ENCODE results near the gene DAAM1.

DAAM1 gene

DNA sequence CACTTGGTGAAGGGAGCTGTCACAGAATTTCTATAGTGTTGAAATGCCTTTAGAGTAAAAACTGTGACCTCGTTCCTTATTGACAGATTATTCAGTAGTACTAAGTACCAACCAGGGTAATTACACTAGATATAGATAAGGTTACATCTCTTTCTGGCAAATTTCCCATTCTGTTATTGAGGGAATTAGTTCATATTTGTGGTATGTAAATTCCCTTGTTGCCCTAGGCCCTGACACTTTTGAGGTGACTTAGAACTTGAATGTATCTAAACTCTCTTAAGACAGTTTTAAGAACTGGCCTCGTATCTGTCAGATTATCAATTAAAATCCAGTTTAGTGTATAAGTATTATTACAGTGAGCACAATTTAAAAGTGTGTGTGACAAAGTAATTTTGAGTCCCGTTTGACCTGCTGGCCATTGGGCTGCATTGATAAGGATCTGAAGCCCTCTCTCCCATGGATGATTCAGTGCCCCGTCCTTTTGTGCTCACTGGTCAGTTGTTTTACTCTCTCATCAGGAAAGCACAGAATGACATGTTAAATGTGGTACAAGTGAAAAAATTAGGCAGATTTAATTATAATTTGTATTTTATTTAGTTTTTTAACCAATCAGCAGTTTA is 153.5 kb downstream of the DAAM1 start:
- DNase-seq (ENCODE audit: low read depth) = no peak

DNA sequence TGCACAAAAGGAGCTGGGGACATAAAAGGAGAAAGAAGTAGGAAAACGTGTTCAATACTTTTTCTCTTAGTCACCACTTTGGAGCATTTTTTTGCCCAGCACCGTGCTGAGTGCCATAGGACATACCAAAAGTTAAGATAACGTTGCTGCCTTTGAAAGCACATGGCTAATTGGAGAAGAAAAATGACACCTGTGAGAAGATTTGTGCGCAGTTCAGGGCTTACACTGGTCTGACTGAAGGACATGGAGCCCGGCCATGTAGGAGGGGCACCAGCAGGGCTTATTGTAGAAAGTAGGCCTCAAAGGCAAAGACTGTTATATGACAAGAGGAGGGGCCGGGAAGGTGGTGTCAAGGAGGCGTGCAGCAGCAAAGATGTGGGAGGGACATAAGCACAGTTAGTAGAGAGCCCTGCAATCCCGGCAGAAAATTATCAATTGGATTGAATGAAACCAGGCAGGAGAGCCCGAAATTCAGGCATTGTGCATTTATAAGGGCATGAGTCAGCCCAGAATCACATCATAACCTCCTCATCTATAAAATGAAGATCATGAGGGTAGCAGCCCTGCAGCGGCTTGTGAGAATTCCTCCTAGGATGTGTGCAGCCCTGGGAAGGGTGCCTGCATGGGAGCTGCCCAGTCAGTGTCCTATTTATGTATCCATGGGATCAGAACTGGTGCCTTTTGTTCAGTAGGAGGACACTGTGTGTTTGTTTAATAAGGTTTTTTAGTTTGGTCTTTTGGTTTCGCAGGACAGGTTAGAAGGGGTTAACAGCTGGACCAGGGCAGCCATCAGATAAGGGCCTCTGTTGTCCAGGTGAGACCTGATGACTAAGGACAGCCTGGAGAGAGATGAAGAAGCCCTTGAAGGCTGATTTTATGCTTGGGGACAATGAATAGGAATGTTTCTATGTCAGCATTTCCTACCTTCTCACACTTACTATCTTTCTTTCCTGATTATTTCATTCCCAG is 154.3 kb downstream of the DAAM1 start:
- DNase-seq (ENCODE audit: low read depth) = no peak

DNA sequence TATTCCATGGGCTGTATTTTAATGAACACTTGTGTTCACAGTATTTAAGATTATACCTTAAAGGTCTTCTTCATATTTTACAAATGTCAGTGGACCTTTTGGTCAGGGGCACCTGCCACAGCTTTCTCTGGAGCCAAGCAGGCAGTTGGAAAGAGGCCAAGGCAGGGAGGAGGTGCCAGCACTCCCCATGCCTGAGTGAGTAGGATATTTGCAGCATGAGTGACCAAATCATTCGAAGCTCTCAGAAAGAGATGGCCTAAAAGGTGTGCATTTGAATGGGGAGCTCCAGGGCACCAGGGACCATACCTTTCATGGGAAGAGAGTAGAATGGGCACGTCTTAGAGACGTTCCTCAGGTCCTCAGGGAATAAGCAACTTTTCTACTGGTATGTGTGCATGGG is 155.1 kb downstream of the DAAM1 start:
- no peak for DNase-seq (ENCODE audit: low read depth)

DNA sequence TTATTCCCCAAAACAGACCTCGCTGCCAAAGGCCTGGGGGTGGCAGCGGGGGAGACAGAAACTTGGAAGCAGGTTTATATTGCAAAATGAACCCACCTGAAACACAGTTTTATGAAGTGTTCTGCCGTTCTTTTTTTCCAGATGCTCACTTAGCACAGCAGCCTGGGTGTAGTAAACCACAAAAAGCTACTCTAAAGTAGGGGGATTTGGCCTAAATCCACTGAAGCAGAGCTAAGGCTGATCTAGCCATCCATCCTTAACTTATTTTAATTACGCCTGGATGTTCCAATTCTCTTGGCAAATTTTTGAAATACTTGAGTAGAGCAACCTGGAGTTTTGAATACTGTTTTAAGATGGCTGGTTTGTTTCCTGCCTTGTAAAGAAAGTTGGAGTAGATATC is 155.5 kb downstream of the DAAM1 start:
- DNase-seq (ENCODE audit: low read depth) = no peak

DNA sequence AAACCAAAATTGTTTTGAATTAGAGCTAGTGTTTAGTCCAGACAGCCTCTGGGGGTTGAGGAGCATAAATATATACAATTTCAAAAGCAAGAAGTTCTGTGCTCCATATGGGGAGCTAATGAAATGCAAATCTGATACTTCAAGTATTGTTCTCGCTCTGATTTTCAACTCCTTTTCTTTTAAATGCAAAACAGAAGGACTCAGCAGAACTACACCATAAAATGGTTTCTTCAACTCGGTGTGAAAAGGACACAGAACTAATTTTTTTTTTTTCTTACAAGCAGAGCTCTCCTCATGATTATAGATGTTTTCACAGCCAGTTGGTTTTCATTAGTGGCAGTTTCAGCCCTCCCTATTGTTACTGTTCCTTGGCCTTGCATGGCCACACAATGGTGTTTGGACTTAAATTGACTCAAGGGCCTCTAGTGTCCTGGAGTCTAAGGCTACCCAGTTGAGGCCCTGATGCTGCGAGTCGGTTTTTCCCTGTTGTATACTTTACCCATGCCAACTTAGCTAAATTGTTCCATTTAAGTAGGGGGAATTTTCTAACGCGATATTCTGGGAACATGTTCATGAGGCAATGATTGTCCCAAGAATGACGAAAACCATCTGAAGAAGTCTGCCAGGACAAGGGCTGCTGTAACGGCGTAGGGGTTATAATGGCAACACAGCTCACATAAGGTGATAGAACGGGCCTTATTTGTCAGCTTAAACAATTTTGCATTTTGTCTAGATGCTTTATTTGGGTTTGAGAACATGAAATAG is 156.4 kb downstream of the DAAM1 start:
- no peak for DNase-seq (ENCODE audit: low read depth)

DNA sequence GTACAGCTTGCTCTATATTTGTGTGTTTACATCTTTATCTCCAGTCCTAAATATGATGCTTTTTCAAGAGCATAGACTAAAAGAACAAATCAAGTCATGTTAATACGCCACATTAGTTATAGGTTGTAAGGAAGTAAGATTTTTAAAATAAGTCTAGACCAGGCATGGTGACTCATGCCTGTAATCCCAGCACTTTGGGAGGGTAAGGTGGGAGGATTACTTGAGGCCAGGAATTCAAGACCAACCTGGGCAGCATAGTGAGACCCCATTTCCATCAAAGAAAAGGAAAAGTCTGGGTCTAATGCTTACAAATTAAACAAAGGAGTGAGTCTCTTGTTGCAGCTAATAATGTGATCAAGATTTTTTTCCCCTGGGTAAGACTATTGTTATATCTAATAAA is 157.9 kb downstream of the DAAM1 start:
- no peak for DNase-seq (ENCODE audit: low read depth)

DNA sequence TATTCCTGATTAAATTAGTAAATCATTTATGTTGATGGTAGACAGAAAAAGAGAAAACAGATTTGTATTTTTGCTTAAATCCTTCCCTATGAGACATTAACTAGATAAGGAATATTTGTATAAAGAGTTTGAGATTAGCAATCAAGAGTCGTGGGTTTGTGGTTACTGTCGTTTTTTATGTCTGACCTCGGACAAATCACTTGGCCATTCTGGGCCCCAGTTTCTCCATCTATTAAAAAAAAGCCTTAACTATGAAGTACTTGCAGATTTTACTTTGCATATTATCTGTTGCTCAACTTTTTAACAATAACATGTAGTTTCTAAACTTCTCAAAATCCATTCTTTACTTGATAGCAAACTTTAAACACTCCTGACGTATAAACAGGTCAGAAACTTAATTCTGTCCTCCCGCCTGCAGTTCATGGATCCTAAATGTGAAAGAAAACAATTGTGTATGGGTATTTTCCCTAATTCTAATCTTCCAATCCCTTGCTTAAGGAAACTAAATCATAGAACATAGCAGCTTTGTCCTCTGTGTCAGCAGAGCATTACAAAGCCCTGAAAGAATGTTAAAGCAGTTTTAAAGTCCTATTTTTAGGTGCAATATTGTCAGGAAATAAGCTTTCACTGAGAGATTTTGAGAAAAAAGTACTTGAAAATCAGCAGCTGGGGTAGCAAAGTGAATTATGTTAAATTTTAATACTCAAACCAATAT is 158.5 kb downstream of the DAAM1 start:
- no peak for DNase-seq (ENCODE audit: low read depth)

DNA sequence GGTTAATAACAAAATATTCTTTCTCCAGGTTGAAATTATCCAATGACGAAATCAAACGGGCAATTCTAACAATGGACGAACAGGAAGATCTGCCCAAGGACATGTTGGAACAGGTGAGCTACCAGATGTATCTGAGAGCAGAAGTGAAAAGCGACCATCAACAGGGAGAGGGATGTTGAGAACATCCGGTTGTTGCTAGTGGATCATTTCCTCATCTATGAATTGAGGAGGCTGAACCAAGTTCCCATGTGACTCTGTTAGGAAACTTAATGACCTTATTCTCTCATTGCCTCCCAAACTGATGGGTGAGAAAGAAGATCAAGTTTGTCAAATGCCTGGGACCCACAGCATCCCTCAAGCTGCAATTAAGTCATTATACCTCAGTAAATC is 159.0 kb downstream of the DAAM1 start:
- no peak for DNase-seq (ENCODE audit: low read depth)

DNA sequence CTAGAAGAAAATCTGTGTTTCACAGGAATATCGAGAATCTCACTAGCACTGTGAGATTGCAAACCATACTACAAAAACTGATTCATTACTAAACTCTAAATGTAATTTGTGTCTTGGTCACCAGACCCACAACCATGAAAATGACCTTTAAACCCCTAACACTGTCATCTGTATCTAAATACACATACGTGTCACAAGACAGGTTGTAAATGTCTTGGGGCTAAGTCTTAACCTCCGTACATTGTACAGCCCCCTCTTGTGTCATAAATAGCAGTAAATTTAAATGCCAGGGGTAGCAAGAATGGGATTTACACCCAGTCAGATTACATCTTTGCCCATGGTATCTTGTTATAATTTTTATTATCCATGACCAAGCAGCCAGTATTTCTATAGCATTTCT is 159.4 kb downstream of the DAAM1 start:
- DNase-seq (ENCODE audit: low read depth) = no peak

DNA sequence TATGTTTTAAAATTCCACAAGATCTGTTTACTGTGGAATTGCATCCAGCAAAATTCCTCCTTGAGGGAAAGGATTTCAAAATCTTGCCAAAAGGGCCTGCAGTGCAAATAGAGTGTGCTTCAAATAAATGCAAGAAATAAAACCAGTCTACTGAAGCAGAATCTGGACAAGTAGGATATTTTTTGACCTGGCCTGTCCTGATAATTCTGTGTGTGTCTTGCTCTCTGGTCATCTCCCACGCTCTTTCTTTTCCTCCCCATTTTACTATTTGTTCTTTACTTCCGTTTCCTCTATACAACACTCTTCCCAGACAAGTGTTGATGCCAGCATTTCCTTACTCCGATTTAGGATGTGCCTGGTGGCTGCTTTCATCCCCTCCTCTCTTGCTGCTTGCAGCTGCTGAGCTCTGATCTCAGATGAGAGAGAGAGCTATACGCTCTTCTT is 160.8 kb downstream of the DAAM1 start:
- DNase-seq (ENCODE audit: low read depth) = no peak

DNA sequence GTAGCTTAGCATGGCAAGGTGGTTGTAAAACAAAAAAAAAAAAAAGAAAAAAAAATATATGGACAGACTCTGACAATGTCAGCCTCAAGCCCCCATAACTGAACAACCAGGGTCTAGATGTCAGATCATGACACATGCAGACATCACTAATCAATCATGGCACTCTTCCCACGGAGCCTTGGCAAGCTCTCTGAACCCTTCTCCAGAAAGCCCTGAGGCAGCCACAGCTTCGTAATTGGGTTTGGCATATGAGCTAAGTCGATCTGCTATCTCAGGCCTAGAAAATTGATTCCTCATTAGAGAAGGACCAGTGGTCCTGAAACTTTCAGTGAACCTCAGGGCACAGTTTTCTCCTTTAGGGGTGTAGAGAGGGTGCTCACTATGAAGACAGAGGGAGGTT is 164.5 kb downstream of the DAAM1 start:
- no peak for DNase-seq (ENCODE audit: low read depth)

DNA sequence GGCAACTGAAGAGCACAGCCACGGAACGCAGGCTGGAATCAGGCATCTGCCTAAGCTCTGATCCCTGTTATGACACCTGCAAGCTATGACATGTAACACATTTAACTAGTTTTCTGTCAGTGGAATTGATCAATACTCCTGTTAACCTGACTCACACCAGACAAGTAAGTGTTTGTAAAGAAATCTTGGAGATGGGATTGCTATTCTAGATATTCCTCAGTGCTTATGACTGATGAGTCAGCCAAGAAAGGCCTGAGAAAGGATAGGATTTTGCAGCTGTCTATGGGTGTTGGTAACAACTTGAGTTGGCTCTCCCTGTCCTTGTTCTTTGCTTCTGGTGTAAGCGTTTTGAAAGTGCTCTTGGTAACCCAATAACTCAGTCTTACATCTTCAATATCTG is 166.2 kb downstream of the DAAM1 start:
- DNase-seq (ENCODE audit: low read depth) = no peak

DNA sequence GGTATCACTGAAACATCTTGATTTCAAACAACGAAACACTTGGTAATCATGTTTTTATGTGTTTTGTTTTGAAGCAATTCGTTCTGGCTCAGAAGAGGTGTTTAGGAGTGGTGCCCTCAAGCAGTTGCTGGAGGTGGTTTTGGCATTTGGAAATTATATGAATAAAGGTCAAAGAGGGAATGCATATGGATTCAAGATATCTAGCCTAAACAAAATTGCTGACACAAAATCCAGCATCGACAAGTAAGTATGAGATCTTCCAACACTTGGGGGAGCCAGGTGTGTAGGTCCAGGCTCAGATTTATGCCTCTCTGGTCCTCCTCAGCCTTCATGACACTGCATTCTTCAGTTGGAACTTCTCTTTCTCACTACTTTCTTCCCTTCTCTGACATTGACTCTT is 166.6 kb downstream of the DAAM1 start:
- no peak for DNase-seq (ENCODE audit: low read depth)

DNA sequence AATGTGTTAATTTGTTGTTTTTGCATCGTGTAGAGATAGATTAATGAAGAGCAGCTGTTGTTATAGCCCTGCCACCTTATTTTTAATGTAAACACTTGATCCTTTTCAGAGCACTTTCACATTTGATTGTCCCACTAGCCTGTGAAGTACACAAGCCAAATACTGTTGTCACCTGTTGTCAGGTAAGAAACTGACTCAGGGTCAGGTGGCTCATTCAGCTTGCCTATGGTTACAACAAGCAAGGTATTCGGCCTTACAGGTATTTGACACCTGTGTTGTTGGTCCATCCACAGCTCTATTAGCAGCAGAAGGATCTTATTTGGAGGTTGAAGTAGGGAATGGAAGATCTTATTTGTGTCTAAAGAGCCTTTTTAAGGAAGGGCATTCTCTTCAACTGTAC is 167.8 kb downstream of the DAAM1 start:
- no peak for DNase-seq (ENCODE audit: low read depth)

DNA sequence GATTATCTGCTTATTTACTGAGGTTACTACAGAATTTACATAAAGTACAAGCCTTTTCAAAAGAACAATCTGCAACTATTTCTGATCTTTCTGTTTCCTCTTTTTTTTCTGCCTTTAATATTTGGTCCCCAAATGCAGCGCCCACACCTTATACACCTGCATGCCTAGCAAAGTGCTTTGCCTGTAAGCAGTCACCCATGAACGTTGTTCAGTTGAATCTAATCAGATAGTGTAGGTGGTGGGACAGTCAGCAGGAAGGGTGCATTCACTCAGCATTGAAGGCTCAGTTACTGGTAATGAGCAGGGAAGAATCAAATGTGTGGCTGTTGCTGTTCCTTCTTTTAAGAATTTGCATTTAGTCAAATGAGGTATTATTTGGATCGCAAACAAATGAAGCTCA is 168.3 kb downstream of the DAAM1 start:
- DNase-seq (ENCODE audit: low read depth) = no peak

DNA sequence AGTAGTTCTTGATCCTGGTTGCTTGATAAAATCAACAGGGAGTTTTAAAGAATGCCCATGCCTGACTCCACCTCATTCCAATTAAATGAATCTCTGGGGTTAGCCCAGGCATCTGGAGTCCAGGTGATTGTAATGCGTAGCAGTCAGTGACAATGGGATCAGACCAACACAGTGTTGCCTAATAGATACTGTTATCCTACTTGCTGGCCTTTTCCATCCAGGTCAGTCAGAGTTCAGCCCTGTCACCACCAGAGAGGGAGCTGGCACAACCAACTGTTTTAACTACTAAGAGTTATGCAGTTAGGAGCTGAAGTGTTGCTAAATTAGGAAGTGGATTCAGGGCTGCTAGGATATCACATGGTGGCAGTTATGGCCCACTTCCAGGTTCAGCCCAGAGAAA is 169.6 kb downstream of the DAAM1 start:
- no peak for DNase-seq (ENCODE audit: low read depth)

DNA sequence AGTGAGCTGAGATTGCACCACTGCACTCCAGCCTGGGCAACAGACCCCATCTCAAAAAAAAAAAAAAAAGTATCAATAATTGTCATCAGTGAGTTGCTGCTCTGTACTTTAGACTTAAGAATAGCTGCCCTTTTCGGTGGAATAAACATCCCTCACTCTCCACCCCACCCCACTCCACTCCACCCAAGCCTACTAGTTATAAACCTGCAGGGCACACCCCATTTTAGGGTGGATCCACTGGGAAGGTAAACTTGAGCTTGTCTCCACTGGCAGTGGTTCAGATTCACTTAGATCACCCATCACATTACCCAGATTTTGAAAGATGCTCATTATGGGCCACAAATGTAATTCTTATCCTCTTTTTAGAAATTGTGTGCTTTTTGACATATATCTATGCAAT is 170.3 kb downstream of the DAAM1 start:
- DNase-seq (ENCODE audit: low read depth) = no peak

DNA sequence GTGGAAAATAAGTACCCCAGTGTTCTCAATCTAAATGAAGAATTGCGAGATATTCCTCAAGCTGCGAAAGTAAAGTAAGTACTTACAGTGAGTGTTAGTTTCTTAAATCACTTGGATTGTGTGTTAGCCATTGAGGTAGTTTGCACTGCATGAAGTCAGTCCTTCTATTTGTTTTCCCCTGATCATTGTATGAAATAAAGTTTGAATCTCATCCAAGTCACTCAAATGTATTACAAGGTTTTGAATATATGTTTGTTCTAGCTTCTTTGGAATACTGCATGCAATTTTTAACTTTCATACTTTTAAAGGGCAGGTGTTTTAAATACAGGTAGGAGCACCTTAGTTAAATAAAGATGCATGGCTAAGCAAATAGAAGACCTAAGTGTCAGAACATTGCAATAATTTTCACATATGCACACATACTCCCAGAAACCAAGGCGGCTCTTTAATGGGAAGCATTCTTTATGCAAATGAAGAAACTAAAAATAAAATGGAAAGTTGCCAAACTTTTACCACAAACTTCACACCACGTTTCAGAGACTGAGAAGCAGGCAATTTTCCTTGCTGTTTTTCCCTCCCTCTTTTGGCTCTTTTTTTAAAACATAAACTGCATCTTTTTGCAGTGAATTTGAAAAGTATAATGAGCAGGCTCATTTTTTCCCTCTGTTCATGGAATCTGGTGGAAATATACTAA is 171.1 kb downstream of the DAAM1 start:
- DNase-seq (ENCODE audit: low read depth) = no peak

DNA sequence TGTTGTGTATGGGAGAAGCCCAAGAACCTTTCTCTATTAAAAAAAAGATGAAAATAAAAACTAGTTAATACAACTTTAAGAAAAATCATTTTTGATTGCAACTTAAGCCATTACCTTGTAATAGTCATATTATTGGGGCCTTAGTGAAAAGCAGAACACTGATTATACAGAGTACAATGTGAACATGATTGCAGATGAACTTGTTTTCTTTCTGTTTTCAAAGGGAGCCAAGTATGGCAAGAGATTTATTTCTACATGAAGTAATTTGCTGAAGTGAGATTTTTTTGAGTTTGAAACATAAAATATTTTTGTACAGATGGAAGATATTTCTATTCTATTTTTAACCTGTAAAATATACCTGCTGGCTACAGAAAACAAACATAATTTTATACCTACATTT is 171.8 kb downstream of the DAAM1 start:
- no peak for DNase-seq (ENCODE audit: low read depth)

DNA sequence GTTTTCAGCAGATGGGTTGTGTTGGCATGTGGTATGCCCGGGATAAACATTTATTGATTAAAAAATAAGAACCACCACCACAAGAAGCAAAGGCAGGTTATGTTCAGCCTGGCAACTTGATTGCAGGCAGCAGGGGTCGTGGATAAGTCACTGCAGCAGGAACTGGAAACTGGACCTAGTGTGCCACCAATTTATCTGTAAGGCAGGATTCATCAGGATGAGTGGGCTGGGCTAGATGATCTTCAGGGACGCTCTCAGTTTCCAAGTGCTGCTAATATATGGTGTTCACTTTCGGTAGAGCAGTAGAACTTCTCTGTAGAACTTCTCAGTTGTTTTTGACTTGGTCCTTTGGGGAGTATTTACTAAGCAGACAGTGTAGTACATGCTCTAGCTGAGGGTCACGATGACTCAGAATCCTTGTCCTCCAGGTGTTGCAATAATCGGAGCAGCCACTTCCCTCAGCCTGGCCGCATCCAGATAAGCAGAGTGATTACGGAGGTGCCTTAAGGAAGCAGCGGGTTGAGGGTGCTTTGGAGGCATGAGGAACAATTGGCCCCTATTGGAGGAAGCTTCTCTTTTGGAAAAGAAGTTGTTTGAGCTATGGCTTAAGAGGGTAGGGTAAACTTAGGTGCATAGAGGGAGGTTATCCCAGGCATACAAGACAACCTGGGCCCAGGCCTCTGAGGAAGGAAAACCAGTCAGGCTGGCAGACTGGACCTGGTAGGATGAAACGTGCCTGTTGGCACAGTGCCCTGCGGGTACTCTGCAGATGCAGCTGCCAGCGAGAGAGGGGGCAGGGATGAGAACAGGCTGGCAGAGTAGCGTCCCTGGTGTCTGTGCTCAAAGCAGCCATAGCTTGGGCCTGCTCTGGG is 172.7 kb downstream of the DAAM1 start:
- DNase-seq (ENCODE audit: low read depth) = peak; percentile 91

DNA sequence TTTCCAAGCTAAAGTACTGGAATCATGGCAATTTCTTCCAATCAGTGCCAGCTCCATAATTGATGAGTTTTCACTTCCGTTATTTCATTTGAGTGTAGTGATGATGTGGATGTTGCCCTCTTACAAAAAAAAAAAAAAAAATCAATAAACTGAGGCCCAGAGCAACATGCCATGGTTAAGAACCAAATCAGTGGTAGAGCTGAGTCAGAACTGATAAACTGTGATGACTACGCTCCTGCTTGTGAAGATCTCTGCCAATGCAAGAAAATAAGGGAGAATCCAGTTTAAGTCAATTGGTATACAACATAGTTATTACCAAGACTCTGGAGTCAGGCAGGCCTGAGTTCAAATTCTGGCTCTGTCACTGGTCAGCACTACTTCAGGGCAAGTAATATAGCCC is 174.0 kb downstream of the DAAM1 start:
- DNase-seq (ENCODE audit: low read depth) = no peak

Measured in non-pigmented ciliary epithelial cell (primary cell).